ENCODE data around the gene RBM15B.
A peak's percentile ranks its signal among the peaks of the same experiment; 100 is the strongest.

Gene RBM15B

DNA sequence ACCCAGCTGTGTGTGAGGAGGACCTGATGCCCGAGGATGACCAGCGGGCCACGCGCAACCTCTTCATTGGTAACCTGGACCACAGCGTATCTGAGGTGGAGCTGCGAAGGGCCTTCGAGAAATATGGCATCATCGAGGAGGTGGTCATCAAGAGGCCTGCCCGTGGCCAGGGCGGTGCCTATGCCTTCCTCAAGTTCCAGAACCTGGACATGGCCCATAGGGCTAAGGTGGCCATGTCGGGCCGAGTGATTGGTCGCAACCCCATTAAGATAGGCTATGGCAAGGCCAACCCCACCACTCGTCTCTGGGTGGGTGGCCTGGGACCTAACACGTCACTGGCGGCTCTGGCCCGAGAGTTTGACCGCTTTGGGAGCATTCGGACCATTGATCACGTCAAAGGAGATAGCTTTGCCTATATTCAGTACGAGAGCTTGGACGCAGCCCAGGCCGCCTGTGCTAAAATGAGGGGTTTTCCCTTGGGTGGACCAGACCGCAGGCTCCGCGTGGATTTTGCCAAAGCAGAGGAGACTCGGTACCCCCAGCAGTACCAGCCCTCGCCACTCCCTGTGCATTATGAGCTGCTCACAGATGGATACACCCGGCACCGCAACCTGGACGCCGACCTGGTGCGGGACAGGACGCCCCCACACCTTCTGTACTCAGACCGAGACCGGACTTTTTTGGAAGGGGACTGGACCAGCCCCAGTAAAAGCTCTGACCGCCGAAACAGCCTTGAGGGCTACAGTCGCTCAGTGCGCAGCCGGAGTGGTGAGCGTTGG lies 1.5 kb downstream of the RBM15B start:
- DNase-seq = no peak

DNA sequence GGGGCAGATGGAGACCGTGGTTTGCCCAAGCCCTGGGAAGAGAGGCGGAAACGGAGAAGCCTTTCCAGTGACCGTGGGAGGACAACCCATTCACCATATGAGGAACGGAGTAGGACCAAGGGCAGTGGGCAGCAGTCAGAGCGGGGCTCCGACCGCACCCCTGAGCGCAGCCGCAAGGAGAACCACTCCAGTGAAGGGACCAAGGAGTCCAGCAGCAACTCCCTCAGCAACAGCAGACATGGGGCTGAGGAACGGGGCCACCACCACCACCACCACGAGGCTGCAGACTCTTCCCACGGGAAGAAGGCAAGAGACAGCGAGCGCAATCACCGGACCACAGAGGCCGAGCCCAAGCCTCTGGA lies 2.0 kb downstream of the RBM15B start:
- DNase-seq = no peak

DNA sequence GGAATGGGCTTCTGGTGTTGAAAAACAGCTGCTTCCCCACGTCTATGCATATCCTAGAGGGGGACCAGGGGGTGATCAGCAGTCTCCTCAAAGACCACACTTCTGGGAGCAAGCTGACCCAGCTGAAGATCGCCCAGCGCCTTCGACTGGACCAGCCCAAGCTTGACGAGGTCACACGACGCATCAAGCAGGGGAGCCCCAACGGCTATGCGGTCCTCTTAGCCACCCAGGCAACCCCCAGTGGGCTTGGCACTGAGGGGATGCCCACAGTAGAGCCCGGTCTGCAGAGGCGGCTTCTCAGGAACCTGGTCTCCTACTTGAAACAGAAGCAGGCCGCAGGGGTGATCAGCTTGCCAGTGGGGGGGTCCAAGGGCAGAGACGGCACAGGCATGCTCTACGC lies 2.5 kb downstream of the RBM15B start:
- DNase-seq = no peak

GRCh38 chr3:51394541-51394940 lies 3.5 kb downstream of the RBM15B start:
- no peak for DNase-seq

DNA sequence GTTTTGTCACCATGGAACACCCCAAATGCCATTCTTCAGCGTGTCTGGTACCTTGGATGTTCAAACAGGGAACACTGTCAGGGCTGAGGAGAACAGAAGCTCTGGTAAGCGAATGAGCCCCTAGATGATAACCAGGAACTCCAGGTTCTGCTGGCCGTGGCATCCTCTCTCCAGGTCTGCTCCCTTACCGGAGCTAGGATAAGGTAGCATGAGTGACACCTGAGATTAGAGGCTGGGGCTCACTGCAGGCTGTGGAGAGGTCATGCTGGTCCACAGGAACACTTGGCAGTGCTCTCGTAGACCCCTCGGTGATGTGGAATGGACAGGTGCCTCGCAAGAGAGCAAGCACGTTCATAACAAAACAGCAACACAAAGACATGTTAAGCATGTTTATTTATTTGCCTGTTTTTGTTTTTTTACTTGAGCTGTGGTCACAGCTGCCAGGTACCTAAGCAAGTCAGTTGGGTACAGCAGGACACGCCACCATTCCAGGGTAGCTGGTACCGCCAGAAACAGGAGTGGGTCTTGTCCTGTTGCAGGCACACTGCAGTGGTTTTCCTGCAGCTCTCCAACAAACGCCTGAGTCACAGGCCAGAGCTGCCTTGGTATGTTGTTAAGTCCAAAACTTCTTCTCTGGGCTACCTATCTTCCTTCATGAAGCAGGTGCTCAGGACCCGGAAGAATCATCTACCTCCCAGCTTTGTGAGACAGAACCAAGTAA lies 4.6 kb downstream of the RBM15B start:
- no peak for DNase-seq

GRCh38 chr3:51396401-51396800 lies 5.3 kb downstream of the RBM15B start:
- DNase-seq = no peak

DNA sequence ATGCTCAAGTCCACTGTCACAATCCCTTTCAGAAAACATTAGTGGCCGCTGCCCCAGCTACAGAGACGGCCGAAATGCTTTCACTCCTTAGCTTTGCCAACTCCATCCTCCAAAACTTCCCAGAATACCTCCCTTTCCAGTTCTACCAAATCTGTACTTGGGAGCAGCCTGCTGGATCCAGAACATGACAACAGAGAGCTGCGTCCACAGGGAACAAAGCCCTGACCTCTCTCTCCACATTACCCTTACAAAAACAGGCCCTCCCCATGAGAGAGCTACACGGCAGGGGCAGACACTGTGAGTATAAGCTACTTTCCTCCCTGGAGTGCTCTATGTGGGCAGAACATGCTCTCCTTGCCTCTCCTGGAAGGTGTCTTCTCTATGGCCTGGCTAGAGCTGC lies 6.3 kb downstream of the RBM15B start:
- DNase-seq = no peak

- no peak for DNase-seq
Observed at GRCh38 chr3:51398595-51399310, 7.7 kb downstream of the RBM15B start.

GRCh38 chr3:51400166-51400565 lies 9.1 kb downstream of the RBM15B start:
- no peak for DNase-seq

DNA sequence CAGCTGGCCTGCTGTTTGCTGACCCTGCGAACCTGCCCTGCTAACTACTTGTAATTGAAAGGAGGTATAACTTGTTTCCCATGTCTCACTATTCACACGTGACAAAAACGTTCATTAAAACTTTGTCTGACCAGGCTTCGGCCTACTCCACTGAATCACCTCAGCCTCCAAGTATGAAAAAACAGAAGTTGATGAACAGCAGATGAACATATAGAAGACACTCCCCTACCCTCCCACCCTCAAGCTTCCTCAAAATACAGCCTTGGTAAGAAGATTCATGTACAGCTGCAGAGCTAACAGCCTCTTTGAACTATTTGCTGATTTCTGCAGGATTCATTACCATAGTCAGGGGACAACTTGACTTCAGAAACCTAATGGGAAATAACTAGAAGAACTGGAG lies 10.7 kb downstream of the RBM15B start:
- DNase-seq = no peak

GRCh38 chr3:51403675-51404074 lies 12.6 kb downstream of the RBM15B start:
- no peak for DNase-seq

GRCh38 chr3:51408021-51408420 lies 16.9 kb downstream of the RBM15B start:
- no peak for DNase-seq

DNA sequence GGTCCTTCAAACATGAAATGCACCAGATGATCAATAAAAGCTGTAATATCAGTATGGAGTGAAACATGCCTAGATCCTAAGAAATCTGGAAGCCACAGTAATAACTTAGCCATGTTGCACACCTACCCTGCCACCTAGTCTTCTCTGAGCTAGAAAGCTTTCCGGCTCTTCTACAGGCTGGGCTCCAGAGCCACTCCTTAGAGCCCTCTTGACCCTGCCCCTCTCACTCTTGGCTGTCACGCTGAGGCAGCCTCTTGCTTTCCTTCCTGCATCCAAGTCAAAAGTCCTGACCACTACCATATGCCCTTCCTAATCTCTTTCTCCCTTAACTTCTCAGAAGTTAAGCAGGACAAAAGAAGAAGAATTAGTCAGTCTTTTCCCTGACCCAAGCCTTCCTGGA lies 17.7 kb downstream of the RBM15B start:
- no peak for DNase-seq

DNA sequence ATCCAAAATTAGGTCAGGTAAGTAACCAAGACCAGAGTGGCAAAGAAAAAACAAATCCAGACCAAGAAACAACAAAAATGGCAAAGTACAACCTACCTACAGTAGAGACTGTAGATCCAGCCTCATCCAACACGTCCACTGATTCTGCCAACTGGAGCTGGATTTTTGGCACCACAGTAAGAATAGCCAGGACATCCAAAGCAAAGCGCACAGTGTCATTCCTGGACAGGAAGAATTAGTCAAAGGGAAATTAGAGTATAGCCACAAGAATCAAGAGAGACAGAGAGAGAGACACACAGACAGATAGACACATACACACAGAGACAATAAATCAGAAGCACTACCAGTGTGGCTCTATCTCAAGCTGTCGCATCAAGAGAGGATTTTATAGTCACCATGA lies 31.1 kb downstream of the RBM15B start:
- no peak for DNase-seq

- no peak for DNase-seq
Observed at GRCh38 chr3:51426921-51427320, 35.8 kb downstream of the RBM15B start.

DNA sequence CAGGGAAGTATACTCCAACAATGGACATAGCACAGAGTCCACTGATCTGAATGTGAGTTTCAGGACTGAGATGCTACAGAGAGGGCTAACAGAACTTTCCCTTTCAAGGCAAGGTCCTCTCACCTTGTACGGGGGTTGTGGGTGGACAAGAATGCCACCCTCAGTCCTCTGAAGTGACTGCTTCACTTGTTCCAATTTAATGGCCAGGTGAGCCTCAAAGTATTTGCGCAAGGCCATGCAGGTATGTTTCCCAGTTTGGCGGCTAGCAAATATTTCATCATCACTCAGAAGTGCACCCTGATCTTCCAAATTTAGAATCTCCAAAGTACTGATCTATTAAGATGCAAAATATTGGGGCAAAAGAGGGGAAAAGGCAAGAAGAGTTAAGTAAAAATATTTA lies 38.1 kb downstream of the RBM15B start:
- DNase-seq = no peak

GRCh38 chr3:51434110-51434509 lies 43.0 kb downstream of the RBM15B start:
- DNase-seq = no peak

DNA sequence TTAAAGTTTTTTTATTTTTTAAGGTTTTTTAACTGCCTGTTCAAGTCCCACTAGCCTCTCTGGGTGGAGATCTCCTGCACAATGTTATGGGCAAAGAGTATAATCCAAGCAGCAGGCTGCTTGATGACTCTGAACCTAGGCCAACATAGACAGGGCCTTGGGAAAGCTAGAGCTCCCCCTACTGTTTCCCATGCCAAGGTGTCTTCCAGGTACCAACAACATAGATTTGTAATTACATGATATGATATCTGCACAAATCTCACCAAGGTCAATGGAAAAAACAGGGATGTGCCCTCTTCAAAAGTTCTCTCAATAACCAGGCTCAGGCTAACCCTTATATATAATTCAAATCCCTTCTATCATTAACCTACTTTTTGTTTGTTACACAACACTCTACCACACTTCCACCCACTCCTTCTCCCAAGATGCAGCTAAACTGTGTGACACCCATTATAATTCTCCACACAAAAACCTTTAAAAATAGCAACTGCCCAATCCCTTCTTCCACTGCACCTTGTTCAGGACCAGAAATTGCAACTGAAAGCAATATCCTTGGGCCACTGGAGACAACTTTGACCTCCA lies 43.8 kb downstream of the RBM15B start:
- DNase-seq = peak; percentile 26 to 49

GRCh38 chr3:51436998-51437639 lies 46.0 kb downstream of the RBM15B start:
- DNase-seq = no peak

DNA sequence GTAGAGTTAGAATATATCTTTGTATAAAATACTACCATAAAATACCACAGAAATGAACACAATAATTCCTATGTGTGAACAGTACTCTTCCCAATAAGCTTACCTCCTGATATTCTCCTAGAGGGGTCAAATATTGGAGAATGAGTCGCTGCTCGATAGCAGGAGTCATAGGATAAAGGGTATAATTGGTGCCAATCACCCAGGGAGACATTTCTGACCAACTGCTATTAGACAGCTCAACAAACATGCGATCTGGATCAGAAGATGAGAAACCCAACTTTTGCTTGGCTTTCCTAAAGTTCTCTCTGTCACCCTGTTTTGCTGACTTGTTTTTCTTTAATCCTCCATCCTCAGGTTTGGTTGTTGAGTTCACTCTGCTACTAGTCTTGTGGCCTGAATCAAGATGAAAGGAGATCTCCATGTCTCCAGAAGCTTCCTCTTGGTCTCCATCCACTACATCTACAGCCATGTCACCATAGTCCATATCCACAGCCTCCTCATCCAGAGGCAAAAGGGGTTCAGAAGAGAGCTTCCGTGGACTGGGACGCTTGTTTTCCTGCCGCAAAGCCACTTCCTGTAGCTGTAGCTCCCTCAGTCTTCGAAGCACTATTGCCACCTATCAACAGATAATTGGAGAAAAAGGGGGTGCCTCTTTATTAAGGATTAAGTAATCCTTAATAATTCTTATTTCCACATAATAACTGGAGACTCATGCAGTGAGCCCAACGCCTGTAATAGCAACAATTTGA lies 50.4 kb downstream of the RBM15B start:
- no peak for DNase-seq

DNA sequence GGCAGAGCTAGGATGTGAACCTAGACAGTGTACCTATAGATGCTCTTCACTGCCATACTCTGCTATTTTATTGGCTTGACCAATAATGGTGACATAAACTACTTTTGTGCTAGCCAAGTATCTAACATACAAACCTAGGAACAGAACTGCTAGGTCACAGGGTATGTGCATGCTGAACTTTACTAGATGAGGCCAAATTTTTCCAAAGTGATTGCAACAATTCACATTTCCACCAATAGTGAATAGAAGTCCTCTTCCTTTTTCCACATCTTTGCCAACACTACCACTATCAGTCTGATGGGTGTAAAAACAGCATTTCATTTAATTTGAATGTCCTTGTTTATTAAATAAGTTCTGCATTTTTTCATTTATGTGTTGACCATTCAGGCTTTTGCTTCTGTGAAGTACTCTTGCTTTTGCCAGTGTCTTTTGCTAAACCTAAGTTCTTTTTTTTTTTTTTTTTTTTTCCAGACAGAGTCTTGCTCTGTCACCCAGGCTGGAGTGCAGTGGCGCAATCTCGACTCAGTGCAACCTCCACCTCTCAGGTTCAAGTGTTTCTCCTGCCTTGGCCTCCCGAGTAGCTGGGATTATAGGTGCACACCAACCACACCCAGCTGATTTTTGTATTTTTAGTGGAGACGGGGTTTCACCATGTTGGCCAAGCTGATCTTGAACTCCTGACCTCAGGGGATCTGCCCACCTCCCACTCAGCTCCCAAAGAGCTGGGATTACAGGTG lies 54.6 kb downstream of the RBM15B start:
- no peak for DNase-seq
